Measurements from ENCODE around the gene STIMATE.

STIMATE gene

DNA sequence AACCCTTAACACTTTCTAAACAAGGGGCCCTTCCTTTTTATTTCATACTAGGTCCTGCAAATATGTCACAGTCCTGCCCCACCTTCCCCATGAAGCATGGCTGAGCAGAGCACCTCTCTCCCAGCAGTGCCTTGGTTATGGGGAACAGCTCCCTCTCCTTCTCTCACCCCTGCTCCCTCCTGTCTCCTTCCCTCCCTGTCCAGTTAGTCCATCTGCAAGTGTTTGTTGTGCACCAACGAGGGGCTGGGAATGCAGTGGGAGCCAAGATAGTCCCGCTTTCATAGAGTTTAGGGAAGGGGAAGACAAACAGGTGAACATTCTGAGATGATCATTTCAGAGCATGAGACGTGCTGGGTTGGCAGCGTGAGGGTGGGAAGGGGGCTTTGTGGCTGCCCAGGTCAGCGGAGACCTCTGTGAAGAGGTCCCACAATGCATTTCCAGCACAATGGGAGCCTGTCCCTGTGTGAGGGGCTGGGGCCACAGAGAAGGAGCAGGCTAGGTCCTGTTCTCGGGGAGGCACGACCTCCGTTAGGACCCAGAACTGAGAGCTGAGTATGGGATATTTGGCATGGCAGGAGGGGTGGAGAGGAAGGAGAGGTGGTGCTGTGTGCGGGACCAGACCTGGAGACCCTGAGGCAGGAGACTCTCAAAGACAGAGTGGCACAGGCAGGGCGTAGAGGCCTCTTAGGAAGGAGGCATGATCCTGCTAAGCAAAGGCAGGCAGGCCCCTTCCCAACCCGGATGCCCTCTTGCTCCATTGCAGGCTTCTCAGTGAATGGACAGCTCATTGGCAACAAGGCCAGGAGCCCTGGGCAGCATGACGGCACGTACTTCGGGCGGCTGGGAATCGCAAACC lies 108.2 kb downstream of the STIMATE start:
- no peak for DNase-seq

DNA sequence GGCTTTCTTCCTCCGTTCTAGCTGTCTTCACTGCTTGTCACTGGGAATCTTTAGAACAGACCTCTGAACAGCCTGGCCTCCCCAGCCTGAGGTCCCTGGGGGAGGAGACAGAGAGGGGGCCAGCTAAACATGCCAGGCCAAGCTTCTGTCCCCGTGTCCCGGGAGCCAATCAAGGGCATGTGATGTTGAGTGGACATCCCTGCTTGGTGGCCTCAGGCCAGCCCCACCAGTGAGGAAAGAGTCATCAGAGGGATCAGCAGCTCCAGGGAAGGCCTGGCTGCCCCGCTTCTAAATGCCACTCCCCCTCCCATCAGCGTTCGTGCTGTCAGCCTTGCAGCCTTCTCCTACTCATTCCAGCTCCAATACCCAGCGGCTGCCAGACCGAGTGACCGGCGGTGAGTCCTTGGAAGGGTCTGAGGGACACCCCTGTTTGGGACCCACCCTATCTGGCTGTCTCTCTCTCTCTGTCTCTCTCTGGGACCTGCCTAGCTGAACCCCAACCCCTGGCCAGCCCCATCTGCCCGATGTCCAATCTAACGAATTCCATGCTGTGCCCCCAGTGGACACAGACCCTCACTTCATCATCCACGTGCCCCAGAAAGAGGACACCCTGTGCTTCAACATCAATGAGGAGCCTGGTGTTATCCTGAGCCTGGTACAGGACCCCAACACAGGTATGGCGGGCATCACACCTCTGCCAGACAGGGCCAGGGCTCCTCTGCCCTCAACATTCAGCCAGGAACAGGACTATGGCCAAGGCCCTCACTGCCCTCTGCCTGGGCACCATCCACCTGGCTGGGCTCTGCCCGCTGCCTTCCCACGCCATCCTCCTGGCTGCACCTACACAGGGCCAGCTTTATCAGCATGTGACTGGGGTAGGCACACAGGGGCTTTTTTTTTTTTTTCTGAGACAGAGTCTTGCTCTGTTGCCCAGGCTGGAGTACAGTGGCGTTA lies 109.4 kb downstream of the STIMATE start:
- DNase-seq: no peak

DNA sequence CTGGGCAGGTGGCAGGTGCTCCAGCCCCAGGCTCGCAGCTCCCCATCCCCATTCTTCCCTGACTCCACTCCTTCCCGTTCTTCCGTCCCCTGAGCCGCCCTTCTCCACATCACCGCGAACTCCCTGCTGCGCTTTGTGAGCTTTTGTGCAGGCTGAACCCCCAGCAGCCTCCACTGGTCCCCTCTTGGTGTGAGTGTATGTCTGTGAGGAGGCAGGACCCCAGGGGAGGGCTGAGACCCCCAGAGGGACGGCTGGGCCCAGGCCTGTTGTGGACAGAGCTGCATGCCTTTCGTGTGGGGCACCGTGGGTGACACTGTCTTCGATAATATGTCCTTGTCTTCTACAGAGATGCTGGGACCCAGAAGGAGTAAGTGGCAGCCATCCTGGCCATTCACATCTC lies 110.1 kb downstream of the STIMATE start:
- no peak for DNase-seq

All from stimulated activated CD8-positive, alpha-beta memory T cell treated with anti-CD3 and anti-CD28 coated beads, Interleukin-4, amount 100 ng/mL, for 48 hours (primary cell).